Colonic mucosa (tissue), 4 donors: ENCODE data around the gene TNP1. TPM values are rescaled to one million over a fixed set of nuclear protein-coding genes. Genes with fewer than 3 reads are reported as not detected.

Experiments used
- DNase-seq: peaks from one replicate; pipeline ENCODE4 v3.0.0-alpha.2; 2020
- H3K27ac ChIP-seq: fragments of 200-600 bp; one replicate; pipeline ENCODE4 v1.8.0; 2021
- H3K27me3 ChIP-seq: fragments of 200-600 bp; one replicate; pipeline ENCODE4 v1.8.0; 2021
- H3K36me3 ChIP-seq: fragments of 200-600 bp; one replicate; pipeline ENCODE4 v1.8.0; 2021
- H3K4me1 ChIP-seq: fragments of 200-600 bp; one replicate; pipeline ENCODE4 v1.8.0; 2021; ENCODE audit warnings: mild to moderate bottlenecking
- H3K4me3 ChIP-seq: fragments of 200-600 bp; one replicate; pipeline ENCODE4 v1.8.0; 2021
- H3K9ac ChIP-seq, 2 donors: one replicate each; pipeline ENCODE4 v1.7.0; 2013; ENCODE audit warnings: control low read depth in 2 of 2, low read depth in 2 of 2, low read length in 2 of 2
- H3K9me3 ChIP-seq: fragments of 200-600 bp; one replicate; pipeline ENCODE4 v1.8.0; 2021
- CTCF ChIP-seq: fragments of 200-600 bp; IDR thresholded peaks from one replicate; pipeline ENCODE4 v1.8.0; 2022; ENCODE audit warnings: antibody characterized with exemption, mild to moderate bottlenecking
- intact Hi-C: fragments of 100-400 bp; cut with DNase I; formaldehyde crosslinking; loops from one replicate; pipeline ENCODE4 v1.14.1; 2022
- total RNA-seq, 2 donors: library from RNA; stranded (reverse); fragmentation: NEBNext Ultra II Directional in 1 of 2; extraction: Animal tissue kit (Norgen Biotek cat#: 25700) in 1 of 2; gene quantifications; one replicate each; pipeline ENCODE4 v1.2.1, GENCODE V29; 2021
- donor health status: healthy.
- donor health status: DM: no; HTN: no; CAD: no.
- donor health status: DM: no; HTN: no; CAD: no.

Gene TNP1
- total RNA-seq, 2 donors from 2014 or later = not detected

- no peak for DNase-seq
- Histone ChIP-seq H3K27me3 (no peaks in the 10 kb centered on the region), H3K4me1 (no peaks in the 10 kb centered on the region), H3K27ac (no peak overlapping the region), H3K9ac (no peak overlapping the region), H3K4me3 (no peak overlapping the region), H3K36me3 (no peaks in the 10 kb centered on the region), H3K9me3 (no peaks in the 10 kb centered on the region)
- intact Hi-C loops = no loop called here
- TF ChIP-seq CTCF = no peak
Observed at GRCh38 chr2:216830346-216830745, 29.5 kb downstream of the TNP1 start.

DNA sequence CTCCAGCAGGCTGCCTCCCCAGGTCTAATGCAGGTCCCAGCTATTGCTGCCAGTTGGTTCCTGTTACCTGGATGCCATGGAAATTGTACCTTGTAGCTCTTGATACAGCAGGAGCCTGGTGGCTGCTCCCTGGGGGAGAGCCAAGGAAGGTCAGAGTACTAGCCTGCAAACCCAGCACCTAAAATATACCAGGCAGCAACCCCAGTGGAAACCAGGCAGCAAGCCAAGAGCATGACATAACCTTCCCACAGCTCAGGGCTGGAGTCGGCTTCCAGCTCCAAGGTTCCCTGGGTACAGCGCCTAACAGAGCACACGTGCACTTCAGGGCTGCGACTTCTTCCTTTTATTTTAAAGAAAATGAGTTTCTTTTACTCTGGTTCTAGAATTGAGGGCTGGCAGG, 30.3 kb downstream of the TNP1 start:
- DNase-seq = peak; percentile 42
- no peaks in the 10 kb centered on the region for H3K9me3 ChIP-seq
- intact Hi-C loops = no loop called here
- TF ChIP-seq CTCF = no peak
- H3K4me3 ChIP-seq = no peak overlapping the region
- H3K36me3 ChIP-seq = no peaks in the 10 kb centered on the region
- H3K4me1 ChIP-seq = no peaks in the 10 kb centered on the region
- H3K27ac ChIP-seq = no peak overlapping the region
- no peak overlapping the region for H3K9ac ChIP-seq
- no peaks in the 10 kb centered on the region for H3K27me3 ChIP-seq

DNA sequence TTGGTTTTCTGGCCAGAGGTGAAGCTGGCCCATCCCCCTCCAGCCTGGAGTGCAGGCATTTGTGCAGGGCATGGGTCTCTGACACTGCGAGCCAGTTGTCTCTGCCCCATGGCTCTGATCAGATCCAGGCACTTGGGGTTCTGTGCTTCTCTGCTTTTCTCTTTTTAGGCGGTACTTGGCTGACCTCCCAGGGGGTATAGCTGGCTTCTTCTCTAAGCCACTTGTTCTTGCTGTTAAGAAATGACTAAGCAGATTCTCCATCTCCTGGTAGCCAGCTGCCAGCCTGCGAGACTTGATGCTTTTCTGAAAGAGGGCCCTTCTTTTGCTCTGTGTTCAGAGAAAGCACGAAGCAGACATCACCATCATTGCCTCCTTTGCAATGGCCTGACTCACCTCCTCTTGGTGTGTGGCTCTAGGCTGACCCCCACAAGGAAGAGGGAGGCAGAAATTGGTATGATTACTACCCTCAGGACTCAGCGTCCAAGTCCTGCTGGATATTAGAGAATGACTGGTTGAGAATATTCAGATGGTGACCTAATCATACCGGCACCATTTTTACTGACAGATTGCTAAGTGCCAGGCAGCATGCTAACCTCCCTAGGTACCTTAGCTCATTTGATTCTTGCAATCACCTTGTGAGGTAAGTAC, 32.7 kb downstream of the TNP1 start:
- Histone ChIP-seq H3K4me1 (no peaks in the 10 kb centered on the region), H3K27me3 (no peaks in the 10 kb centered on the region), H3K4me3 (no peak overlapping the region), H3K36me3 (no peaks in the 10 kb centered on the region), H3K9me3 (no peaks in the 10 kb centered on the region), H3K9ac (no peak overlapping the region), H3K27ac (no peak overlapping the region)
- TF ChIP-seq CTCF = no peak
- no peak for DNase-seq
- intact Hi-C loops = no loop called here

- H3K4me3 ChIP-seq = no peak overlapping the region
- H3K36me3 ChIP-seq = no peaks in the 10 kb centered on the region
- no peak overlapping the region for H3K27ac ChIP-seq
- no peaks in the 10 kb centered on the region for H3K4me1 ChIP-seq
- intact Hi-C loops = no loop called here
- no peaks in the 10 kb centered on the region for H3K9me3 ChIP-seq
- TF ChIP-seq CTCF = no peak
- no peak for DNase-seq
- H3K27me3 ChIP-seq = no peaks in the 10 kb centered on the region
- H3K9ac ChIP-seq = no peak overlapping the region
Observed at GRCh38 chr2:216822470-216822869, 37.4 kb downstream of the TNP1 start.

- Histone ChIP-seq H3K4me3 (no peak overlapping the region), H3K27ac (no peak overlapping the region), H3K9me3 (no peaks in the 10 kb centered on the region), H3K4me1 (no peaks in the 10 kb centered on the region), H3K36me3 (no peaks in the 10 kb centered on the region), H3K27me3 (no peaks in the 10 kb centered on the region), H3K9ac (no peak overlapping the region)
- DNase-seq = no peak
- intact Hi-C loops = no loop called here
- TF ChIP-seq CTCF = no peak
Observed at GRCh38 chr2:216820709-216821108, 39.2 kb downstream of the TNP1 start.
